Epidermal melanocyte (primary cell): ENCODE measurements around the gene FOXN4.

ENCODE experiments used
- DNase-seq: peaks from one replicate; pipeline ENCODE4 v3.0.0; 2011; ENCODE audit warnings: low spot score; ENCODE audit not compliant: insufficient read length

Gene FOXN4

GRCh38 chr12:109281452-109281851, 27.6 kb downstream of the FOXN4 start:
- no peak for DNase-seq

GRCh38 chr12:109279525-109279924, 29.6 kb downstream of the FOXN4 start:
- no peak for DNase-seq

- no peak for DNase-seq
These were observed 30.2 kb downstream of the FOXN4 start for GRCh38 chr12:109278912-109279311.

GRCh38 chr12:109277899-109278762, 31.0 kb downstream of the FOXN4 start:
- no peak for DNase-seq

GRCh38 chr12:109277255-109277898, 31.7 kb downstream of the FOXN4 start:
- no peak for DNase-seq

GRCh38 chr12:109276160-109276559, 32.9 kb downstream of the FOXN4 start:
- DNase-seq = no peak

GRCh38 chr12:109275173-109275572, 33.9 kb downstream of the FOXN4 start:
- no peak for DNase-seq

- no peak for DNase-seq
These were observed 34.7 kb downstream of the FOXN4 start for GRCh38 chr12:109274381-109274780.

GRCh38 chr12:109273354-109273753, 35.7 kb downstream of the FOXN4 start:
- no peak for DNase-seq

GRCh38 chr12:109271418-109271817, 37.7 kb downstream of the FOXN4 start:
- no peak for DNase-seq

GRCh38 chr12:109270494-109270893, 38.6 kb downstream of the FOXN4 start:
- DNase-seq = no peak

- no peak for DNase-seq
These were observed 39.7 kb downstream of the FOXN4 start for GRCh38 chr12:109269428-109269827.

GRCh38 chr12:109268896-109269295, 40.2 kb downstream of the FOXN4 start:
- DNase-seq = no peak

GRCh38 chr12:109267361-109267760, 41.7 kb downstream of the FOXN4 start:
- no peak for DNase-seq

- no peak for DNase-seq
These were observed 42.8 kb downstream of the FOXN4 start for GRCh38 chr12:109266106-109266879.

- no peak for DNase-seq
These were observed 44.0 kb downstream of the FOXN4 start for GRCh38 chr12:109264943-109265650.

- DNase-seq = peak; percentile 61
These were observed 44.8 kb downstream of the FOXN4 start for GRCh38 chr12:109264095-109264942.

- no peak for DNase-seq
These were observed 45.6 kb downstream of the FOXN4 start for GRCh38 chr12:109263439-109263838.

- DNase-seq = no peak
These were observed 47.1 kb downstream of the FOXN4 start for GRCh38 chr12:109261939-109262338.

- no peak for DNase-seq
These were observed 48.0 kb downstream of the FOXN4 start for GRCh38 chr12:109261087-109261486.

- DNase-seq = no peak
These were observed 49.6 kb downstream of the FOXN4 start for GRCh38 chr12:109259545-109259895.
